ELR (cell line): ENCODE results near the gene ARPC1A.
"Not testable (repeated sequence)": the region's sequence is repeated elsewhere in the genome, so short reads cannot be mapped to it uniquely, and the experiment has no call there.

Experiments
- DNase-seq: peaks from one replicate; pipeline ENCODE4 v3.0.0-alpha.2; 2015; ENCODE audit warnings: low read depth

ARPC1A gene

DNA sequence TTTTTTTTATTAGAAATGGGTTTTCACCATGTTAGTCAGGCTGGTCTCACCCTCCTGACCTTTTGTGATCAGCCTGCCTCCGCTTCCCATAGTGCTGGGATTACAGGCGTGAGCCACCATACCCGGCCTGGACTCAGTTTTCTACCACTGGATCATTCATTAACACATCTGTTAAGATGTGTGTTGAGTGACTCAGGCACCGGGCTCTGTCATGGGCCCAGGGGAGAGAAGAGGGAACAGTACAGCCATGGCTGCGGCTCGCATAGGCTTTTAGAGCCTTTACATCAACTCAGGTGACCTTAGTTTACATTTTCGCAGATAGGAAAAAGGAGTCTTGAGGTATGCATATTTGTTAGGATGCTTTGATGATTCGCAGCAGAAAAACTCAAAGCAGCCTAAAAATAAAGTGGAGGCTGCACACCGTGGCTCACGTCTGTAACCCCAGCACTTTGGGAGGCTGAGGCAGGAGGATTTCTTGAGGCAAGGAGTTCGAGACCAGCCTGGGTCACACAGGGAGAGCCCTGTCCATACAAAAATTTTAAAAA lies 45.8 kb downstream of the ARPC1A start:
- DNase-seq: no peak

DNA sequence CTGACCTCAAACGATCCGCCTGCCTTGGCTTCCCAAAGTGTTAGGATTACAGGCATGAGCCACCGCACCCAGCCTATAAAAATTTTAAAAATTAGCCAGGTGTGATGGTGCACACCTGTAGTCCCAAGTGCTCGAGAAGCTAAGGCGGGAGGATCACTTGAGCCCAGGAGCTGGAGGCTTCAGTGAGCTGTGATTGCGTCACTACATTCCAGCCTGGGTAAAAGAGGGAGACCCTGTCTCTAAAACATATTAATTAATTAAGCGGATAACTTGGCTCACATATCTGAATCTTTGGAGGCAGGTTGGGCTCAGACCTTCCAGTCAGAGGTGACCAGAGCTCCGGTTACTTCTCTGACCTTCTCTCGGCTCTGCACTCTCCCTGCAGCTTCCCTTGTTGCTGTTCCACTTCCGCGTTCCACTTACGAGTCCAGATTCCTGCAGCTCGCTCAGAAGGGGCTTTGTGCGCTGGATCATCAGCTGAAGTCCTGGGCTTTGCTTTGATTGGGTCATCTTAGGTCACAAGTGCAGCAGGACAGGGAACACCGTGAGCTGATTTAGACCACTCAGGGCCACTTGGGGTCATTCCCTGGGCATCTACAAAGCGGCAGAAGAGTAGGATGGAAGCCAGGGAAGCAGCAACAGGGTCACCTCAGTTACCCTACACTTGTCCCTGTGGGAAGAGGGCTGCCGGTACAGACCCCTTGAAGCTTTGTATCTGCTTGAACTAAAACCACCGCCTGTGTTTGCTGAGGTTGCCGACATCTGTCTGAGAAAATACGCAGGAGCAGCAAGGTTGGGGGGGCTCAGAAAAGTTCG lies 46.8 kb downstream of the ARPC1A start:
- DNase-seq: peak; percentile 55

DNA sequence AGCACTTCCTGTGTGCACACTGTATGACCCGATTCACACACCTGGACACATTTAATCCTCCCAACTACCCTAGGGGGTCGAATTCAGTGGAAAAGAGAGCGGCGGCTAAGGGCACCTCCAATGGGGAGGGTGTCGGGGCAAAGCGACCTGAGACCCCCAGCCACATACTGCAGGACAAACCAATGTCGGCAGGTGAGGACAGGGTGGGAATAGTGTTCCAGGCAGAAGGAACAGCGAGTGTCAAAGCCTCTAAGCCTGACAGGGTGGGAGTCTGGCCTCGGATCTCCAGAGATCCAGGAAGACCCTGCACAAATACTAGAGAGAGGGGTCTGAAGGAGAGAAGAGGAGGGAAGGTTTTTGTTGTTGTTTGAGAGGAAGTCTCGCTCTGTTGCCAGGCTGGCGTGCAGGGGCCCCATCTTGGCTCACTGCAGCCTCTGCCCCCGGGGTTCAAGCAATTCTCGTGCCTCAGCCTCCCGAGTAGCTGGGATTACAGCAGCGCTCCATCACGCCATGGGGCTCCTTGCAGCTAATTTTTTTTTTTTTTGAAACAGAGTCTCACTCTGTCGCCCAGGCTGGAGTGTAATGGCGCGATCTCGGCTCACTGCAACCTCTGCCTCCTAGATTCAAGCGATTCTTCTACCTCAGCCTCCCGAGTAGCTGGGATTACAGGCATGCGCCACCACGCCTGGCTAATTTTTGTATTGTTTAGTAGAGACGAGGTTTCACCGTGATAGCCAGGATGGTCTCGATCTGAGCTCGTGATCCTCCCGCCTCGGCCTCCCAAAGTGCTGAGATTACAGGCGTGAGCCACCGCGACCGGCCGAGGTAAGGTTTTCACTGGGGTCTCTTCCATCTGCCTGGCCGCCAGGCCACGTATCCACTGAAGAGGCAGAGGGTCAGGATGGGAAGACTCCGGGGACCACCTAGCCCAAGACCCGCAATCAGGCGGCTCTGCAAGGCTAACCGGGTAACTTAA lies 47.7 kb downstream of the ARPC1A start:
- DNase-seq: no peak

DNA sequence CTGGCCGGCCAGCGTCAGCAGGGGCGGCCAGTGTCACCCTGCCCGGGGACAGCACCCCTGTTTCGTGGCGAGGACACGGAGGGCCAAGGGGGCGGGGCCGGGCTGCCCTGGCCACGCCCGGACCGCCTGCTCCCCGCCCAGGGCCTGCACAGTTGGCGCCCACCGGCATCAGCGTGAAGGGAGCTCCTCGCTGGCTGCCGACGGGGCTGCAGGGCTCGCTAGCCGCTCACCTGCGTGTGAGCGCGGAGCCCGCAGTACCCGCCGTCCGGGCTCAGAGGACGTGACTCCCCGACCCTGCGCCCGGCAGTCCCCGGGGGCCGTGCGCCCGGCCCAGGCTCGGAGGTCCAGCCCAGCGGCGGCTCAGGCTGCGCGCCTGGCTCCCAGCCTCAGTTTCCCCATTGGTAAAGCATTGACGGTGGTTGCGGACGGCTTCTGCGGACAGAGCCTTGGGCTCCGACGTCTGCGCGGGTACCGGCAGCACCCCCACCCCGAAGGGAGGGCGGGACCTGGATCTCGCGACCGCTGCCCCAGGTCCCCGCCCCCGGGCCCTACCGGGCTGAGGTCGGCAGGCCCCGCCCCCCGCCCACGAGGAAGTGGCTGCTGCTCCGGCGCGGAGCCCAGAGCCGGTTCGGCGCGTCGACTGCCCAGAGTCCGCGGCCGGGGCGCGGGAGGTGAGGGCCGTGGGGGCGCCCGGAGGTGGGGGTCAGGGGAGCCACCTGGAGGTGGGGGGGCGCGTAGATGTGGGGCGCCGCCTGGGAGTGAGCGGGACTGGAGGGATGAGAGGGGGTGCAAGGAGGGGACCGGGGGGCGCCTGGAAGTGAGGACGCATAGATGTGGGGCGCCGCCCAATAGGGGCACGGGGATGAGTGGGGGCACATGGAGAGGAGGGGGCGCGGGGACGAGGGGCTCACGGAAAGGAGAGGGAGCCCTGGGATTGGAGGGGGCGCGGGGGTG lies 48.7 kb downstream of the ARPC1A start, which contains the start of gene ARPC1B:
Gene ARPC1B, plus strand, starts transcription at position 620 of the 954 bp plus-strand sequence. CDS start 10,985 bp downstream, outside the sequence.
- DNase-seq: peak; percentile 80

DNA sequence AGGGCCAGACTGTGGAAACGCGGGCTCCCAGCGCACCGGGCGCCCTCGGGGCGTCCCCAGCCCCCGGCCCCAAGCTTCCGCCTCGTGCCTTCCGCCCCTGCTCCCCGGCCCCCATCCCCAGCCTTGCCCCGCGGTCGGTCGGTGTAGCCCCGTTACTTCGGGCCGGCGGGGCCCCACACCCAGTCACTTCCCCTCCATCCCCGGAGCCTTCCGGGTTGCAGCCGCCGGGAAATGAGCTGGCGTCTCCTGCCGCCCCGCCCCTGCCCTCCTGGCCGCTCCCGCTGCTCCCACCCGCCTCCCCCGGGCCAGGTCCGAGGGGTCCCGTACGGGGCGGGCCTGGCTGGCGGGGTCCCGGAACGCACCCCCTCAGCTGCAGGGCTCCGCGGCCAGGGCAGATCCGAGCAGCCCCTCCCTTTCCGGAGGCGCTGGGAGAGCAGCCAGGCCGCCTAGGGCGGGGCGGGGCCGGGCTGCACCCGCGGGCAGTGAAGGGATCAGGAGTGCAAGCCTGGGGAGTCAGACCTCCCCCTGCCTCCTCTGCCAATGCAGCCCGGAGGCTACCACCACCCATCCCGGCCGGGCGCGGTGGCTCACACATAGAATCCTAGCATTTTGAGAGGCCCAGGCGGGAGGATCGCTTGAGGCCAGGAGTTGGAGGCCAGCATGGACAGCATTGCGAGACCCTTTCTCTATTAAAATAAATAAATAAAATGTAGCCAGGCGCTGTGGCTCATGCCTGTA lies 49.5 kb downstream of the ARPC1A start:
- peak; percentile 79 for DNase-seq

DNA sequence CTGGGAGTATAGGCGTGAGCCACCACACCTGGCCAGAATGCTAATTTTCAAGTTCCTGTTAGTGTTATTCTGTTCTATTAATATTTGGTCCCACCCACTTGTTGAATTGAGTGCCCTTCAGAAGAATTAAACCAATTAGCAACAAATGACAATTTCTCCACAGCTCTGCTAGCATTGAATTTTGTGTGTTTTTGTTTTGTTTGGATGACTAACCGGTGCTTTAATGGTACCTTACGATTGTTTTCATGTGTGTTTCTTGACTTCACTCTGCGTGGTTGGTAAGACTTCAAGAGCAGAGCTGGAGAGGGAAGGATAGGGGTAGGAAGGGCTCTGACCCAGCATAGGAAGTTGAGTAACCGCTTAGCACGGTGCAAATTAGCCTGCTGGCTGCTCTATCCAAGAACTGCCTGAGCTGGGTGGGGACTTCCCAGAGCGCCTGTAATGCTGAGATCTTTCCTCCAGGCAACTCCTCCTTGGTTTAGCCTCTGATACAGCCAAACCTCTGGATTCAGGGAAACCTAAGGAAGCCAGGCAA lies 53.4 kb downstream of the ARPC1A start:
- peak; percentile 90 for DNase-seq

DNA sequence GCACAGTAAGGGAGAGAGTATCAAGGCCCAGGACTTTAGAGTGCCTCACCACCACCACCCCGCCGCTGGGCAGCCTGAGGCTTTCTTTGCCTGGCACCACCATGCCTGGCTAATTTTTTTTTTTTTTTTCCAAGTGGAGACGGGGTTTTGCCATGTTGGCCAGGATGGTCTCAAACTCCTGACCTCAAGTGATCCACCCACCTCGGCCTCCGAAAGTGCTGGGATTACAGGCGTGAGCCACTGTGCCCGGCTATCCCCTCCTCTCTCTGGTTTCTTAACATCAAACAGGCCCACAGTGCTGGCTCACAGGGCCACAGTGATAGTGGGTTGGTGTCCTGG lies 54.0 kb downstream of the ARPC1A start:
- DNase-seq: not testable (repeated sequence)

DNA sequence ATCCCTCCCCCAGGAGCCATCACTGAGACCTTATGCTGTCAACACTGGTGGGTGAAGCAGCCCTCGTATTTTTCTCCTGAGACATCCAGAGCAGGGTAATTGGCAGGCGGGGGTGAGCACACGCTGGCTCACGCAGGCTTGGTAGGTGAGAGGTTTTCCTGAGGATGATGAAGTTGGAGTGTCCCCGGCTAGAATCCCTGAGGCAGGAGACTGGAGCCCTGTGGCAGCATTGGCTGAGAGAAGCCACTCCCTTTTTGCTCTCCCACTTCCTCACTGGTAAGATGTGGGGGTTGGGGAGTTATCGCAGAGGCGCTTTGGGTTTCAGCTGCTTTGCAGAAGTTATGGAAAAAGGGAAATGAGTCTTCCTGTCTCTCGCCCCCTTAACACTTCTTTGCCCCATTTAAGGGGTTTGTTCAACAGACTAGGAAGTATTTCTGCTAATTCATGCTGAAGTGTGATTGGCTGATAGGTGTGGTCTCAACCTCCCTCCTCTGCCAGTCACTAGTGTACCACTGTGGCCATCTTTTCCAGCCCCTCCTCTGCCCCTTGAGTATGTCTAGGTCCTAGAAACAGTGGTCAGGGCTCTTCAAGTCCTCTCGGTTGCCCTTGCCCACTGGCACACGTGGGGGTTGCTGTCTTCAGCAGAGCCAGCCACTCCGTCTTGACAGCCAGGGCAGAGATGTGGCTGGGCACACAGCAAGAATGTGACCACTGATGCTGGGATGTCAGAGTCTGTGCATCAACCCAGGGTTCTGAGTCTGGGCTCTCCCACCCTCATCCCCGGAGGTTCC lies 54.5 kb downstream of the ARPC1A start:
- DNase-seq: peak; percentile 38

DNA sequence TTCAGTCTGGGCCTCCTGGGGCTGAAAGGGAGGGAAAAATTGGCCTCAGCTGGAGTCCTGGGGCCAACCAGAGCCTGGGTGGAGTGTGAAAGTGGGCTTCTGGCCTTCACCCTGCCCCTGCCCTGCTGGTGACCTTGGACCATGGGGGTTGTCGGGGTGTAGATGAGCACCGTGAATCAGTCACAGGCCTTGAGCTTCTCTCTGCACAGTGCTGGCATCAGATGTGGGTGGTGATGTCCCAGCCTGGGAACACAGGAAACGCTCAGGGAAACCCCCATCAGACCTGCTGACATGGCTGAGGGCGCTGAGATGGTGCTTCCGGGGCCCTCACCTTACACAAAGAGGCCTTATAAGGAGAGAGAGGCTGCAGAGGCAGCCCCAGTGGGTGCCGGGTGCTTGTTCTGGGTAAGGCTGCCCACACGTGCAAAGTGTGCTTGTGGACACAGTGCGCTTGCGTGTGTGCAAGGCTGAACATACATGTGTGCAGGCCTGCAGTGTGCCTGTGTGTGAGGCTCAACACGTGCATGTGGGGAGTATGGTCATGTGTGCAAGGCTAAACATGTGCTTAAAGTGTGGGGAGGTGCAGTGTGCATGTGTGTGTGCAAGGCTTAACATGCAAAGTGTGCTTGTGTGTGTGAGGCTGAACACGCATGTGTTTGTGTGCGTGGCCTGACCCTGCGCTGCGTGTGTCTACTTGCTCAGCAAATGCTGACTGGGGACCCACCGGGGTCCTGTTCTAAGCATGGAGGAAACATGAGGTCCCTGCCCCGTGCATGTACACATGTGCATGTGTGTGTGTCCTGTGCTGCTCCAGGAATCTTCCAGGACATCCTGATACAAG lies 55.3 kb downstream of the ARPC1A start:
- no peak for DNase-seq

DNA sequence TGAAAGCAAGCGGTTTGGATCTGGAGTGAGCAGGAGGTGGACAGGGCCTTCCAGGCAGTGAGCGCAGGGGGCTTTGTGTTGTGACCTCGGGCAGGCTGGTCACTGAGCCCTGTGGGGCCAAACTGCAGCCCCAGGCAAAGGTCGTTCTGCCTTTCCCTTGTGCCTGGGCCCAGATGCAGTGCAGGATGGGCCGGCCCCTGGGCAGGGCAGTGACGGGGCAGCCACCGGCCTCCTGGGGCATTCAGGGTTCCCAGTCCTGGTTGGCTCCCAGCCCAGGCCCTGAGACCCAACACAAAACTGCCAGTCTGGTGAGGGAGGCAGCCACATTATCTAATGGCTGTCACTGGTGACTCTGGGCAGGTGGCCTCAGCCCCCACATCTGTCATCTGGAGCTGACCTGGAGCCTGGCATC lies 56.0 kb downstream of the ARPC1A start:
- no peak for DNase-seq

DNA sequence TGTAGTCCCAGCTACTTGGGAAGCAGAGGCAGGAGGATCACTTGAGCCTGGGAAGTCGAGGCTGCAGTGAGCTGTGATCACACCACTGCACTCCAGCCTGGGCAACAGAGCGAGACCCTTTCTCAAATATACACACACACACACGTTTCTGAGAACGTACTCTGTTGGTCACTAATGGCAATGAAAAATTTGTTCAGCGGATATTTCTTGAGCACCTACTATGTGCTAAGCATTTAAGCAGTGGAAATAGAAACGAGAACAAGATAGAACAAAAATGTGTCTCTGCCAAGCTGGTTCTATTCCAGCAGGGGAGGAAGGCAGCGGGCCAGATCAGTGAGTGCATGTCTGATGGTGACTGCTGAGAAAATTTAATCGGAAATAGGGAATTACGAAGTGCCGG lies 57.5 kb downstream of the ARPC1A start:
- DNase-seq: no peak

DNA sequence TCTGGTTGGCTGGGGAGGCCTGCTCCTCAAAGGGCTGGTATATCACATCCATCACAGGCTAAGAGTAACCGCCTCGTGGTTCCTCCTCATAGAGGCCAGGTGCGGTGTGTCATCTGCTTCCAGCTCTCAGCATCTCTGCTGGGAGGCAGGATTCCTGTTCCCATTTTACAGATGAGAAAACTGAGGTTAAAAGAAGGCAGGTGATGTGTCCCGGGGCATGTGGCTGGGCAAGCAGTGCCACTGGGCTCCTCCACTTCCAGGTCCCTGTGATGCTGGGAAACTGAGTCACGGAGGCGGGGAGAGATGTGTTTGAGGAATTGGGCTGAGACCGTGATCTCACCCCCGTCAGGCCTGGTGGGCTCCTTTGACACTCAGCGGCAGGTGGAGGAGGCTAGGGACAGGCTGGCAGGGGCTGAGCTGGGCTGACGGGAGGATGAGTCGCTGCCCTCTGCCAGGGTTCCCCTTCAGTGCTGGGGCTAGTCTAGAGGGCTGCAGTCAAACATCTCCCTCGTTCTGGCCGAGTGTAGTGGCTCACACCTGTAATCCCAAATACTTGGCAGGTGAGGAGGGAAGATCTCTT lies 58.2 kb downstream of the ARPC1A start:
- no peak for DNase-seq

DNA sequence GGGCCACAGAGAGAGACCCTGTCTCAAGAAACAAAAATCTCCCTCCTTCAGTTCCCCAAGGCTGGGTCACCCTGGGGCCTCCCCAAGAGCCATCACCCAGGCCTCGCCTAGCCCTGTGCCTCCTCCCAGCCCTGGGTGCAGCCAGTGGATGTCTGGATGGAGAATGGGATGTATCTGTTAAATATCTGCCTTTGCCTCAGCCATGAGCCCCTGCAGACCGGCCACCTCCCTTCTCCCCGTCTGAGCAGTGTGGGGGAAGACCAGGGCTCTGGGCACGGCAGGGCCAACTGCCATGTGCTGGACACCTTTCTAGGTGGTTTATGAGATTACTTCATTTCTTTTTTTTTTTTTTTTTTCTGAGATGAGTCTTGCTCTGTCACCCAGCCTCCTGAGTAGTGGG lies 58.8 kb downstream of the ARPC1A start:
- DNase-seq: no peak

DNA sequence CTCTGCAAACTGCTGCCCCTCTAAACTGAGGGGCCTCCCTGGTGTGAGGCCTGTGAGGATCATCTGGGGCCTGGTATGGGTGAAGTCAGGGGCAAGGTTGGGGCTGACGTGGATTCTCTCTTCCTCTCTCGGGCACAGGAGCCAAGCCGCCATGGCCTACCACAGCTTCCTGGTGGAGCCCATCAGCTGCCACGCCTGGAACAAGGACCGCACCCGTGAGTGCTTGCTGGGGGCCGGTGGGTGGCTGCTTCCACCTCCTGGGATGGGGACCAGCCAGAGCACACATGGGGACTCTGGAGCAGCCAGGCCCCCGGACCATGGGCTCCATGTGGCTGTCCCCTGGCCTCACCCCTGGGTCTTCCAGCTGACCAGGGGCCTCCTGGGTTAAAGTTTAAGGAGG lies 59.9 kb downstream of the ARPC1A start:
- no peak for DNase-seq

DNA sequence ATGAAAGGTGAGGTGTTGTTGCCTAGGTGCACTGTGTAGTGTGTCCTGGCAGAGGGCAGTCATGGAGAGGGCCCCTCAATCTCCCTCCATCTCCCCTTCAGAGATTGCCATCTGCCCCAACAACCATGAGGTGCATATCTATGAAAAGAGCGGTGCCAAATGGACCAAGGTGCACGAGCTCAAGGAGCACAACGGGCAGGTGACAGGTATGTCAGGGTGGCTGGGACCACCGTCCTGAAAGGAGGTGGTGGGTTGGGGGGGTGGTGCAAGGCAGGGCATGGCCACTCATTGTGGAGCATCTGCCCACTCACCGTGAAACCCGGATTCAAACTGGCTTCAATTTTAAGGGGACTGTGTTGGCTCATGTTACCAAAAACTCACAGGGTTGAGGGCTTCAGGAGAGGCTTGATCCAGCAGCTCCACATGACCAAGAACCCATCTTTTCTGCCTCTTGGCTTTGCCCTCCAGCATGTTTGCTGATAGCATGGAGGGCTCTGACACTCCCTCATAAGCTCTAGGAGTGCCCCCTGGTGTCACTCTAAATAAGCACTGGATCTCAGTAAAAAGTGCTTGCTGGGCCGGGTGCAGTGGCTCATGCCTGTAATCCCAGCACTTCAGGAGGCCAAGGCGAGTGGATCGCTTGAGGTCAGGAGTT lies 61.0 kb downstream of the ARPC1A start:
- peak; percentile 69 for DNase-seq

DNA sequence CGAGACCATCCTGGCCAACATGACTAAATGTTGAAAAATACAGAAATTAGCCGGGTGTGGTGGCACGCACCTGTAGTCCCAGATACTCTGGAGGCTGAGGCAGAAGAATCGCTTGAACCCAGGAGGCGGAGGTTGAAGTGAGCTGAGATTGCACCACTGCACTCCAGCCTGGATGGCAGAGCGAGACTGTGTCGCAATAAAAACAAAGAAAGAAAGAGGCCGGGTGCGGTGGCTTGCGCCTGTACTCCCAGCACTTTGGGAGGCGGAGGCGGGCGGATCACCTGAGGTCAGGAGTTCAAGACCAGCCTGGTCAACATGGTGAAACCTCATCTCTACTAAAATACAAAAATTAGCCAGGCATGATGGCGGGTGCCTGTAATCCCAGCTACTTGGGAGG lies 61.5 kb downstream of the ARPC1A start:
- DNase-seq: not testable (repeated sequence)

DNA sequence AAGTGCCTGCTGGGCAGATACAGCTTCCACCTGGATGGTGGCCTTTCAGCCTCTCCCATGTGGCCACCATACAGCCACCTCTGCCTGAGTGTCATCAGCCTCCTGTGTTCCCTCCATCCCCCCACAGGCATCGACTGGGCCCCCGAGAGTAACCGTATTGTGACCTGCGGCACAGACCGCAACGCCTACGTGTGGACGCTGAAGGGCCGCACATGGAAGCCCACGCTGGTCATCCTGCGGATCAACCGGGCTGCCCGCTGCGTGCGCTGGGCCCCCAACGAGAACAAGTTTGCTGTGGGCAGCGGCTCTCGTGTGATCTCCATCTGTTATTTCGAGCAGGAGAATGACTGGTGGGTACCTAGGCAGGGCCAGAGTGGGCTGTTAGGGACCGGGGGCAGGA lies 62.2 kb downstream of the ARPC1A start:
- no peak for DNase-seq

DNA sequence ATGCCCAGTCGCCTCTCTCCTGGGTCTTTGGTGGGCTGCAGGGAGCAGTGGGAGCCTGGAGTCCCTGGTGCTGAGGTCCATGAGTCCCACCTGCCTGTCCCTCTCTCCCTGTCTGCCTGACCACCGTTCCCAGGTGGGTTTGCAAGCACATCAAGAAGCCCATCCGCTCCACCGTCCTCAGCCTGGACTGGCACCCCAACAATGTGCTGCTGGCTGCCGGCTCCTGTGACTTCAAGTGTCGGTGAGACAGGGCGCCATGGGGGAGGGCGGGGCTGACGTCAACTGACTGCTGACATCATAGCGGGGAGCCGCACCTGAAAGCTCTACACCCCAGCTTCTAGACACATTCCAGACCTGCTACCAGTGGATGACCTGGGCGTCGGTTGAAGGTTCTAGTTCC lies 64.1 kb downstream of the ARPC1A start:
- no peak for DNase-seq
